GM21515 (cell line): ENCODE measurements around the gene GSK3B.

Source experiments
- ATAC-seq: cut with Tn5 transposase; IDR thresholded peaks from one replicate; pipeline ENCODE4 v1.9.1; 2021; ENCODE audit not compliant: unreplicated experiment

The GSK3B gene

DNA sequence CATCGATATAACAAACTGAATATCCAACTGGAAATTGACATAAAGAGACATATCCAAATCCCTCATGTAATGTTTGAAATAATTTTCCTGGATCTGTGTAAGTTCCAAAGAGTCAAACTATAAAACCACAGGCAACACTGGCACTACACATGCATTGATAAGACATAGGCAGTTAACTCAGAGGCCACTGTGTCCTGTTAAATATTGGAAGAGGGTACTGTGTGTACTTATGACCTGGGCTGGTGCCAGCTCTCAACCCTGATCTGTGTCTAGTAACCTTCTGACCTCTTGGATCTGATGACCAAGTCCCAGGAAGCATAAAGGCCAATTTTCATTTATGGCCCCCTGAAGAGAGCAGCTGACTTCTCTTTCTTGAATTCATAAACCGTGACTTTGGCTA is 307.8 kb downstream of the GSK3B start:
- no peak for ATAC-seq

DNA sequence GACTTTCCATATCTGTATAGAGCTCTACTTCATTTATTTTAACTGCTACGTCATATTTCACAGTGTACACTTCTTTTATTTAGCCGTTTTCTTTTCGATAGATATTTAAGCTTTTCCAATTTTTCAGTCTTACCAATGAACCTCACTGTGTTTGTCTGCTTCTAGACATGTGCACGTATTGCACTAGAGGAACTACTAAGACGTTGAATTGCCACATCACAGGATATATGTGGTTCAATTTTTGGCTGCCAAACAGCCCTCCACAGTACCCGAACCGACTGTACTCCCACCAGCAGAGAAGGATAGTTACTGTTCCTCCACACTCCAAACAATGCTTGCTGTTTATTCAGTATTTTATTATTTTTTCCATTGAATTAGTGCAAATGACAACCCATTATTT is 310.4 kb downstream of the GSK3B start:
- no peak for ATAC-seq

GRCh38 chr3:119783255-119783654 is 311.0 kb downstream of the GSK3B start:
- ATAC-seq, result no peak

GRCh38 chr3:119782460-119782859 is 311.8 kb downstream of the GSK3B start:
- ATAC-seq, result no peak

DNA sequence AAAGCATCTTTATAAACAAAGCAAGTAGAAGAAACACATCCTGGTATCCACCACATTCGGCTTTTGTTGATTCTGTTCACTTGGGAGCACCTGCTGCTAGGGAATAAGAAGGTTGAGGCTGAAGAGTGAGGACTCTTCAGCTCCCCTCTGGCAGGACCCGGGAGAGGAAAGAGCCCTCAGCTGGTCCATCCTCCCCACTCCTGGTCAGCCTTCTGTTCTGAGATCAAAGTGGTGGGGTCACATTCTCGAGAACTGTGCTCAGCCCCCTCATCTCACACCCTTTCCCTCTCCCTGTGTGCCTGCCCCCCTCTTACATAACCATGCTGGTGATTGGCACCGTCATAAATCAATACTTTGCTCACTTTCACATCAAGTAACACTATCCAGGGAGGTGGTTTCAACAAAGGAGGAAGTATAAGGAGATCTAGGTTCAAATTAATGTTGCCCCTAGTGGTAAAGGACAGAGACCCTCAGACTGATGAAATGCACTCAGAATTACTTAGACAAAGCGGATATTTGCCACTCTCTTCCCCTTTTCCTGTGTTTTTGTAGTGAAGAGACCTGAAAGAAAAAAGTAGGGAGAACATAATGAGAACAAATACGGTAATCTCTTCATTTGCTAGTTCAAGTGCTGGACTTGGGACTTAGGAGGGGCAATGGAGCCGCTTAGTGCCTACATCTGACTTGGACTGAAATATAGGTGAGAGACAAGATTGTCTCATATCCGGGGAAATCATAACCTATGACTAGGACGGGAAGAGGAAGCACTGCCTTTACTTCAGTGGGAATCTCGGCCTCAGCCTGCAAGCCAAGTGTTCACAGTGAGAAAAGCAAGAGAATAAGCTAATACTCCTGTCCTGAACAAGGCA is 312.7 kb downstream of the GSK3B start, which contains the start of gene NR1I2:
Gene NR1I2, plus strand, starts transcription at position 772 of the 869 bp plus-strand sequence.
- ATAC-seq, result no peak

DNA sequence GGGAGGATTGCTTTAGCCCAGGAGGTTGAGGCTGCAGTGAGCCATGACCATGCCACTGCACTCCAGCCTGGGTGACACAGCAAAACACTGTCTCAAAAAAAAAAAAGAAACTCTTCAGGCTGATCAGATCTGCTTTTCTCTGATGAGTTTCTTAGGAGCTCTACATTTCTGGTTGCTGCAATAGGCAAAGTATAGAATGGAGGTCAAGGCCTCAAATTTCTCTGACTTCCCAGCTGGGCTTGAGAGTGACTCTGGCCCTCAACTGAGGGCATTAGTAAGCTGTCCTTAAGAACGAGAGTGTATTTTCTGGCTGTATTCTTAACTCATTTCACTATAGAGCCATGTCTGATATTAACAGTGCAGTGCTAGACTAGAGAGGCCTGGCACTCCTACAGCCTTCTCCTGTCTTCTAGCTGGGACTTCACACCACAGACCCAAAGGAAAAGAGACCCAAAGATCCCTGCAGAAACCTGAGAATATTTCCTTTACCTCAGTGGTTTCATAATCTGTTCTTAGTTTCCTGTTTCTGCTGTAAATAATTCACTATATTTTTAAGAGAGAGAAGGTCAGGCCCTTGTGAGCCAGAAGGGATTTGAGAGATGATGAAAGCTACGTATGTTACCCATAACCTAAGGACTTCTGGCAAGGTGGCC is 314.4 kb downstream of the GSK3B start:
- ATAC-seq, result peak; percentile 76

GRCh38 chr3:119778811-119779210 is 315.4 kb downstream of the GSK3B start:
- ATAC-seq, result no peak

GRCh38 chr3:119778176-119778575 is 316.1 kb downstream of the GSK3B start:
- no peak for ATAC-seq

DNA sequence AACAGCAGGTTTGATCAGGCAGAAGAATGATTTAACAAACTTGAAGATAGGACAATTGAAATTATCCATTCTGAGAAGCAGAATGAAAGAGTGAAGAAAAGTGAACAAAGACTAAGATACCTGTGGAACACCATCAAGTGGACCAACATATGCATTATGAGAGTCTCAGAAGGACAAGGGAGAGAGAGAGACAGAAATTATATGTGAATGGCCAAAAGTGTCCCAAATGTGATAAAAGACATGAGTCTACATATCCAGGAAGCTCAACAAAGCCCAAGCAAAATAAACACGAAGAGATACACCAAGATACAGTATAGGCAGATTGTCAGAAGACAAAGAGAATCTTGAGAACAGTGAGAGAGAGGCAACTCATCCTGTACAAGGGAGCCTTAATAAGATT is 317.9 kb downstream of the GSK3B start:
- no peak for ATAC-seq

DNA sequence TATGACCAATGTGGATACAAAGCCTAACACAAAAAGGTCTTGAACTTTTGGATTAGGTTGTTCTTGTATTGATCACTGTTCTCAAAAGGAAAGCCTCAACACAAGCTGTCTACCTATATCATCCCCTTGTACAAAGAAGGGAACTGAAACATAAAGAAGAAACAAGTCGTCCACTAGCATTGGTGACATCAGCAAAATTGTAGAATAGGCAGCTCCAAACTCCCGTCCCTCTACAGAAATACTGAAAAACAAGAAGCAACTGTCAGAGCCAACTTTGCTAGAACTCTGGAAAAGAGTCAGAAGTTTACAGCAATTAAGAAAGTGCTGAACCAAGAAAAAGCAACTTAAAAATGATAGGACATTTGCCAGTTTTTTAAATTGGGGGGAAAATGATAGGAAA is 319.8 kb downstream of the GSK3B start:
- ATAC-seq, result peak; percentile 85
